Stomach smooth muscle (tissue), 2 donors: ENCODE data around the gene DUSP6.

ENCODE experiments used
- H3K27ac ChIP-seq: one replicate; pipeline ENCODE4 v1.7.0; 2013; ENCODE audit warnings: mild to moderate bottlenecking, low read length, inconsistent platforms
- H3K27me3 ChIP-seq, 2 donors: one replicate each; pipeline ENCODE4 v1.7.0; 2013; ENCODE audit warnings: low read length in 2 of 2; ENCODE audit not compliant: insufficient read depth in 2 of 2, control insufficient read depth in 1 of 2
- H3K36me3 ChIP-seq, 2 donors: one replicate each; pipeline ENCODE4 v1.7.0; 2013; ENCODE audit warnings: low read length in 2 of 2; ENCODE audit not compliant: control insufficient read depth in 2 of 2, insufficient read depth in 2 of 2
- H3K4me1 ChIP-seq: one replicate; pipeline ENCODE4 v1.7.0; 2013; ENCODE audit warnings: low read length; ENCODE audit not compliant: control insufficient read depth, insufficient read depth
- H3K4me3 ChIP-seq, 2 donors: one replicate each; pipeline ENCODE4 v1.7.0; 2013; ENCODE audit warnings: low read length in 2 of 2
- H3K9ac ChIP-seq, 2 donors: one replicate each; pipeline ENCODE4 v1.7.0; 2013; ENCODE audit warnings: low read length in 2 of 2, mild to moderate bottlenecking in 1 of 2
- H3K9me3 ChIP-seq, 2 donors: one replicate each; pipeline ENCODE4 v1.7.0; 2013; ENCODE audit warnings: low read length in 2 of 2; ENCODE audit not compliant: control insufficient read depth in 2 of 2
- donor health status: healthy.
- donor health status: Pancreatic carcinoma.

DUSP6 gene

GRCh38 chr12:89311703-89312293 lies 40.5 kb downstream of the DUSP6 start:
- H3K36me3 ChIP-seq: no peaks in the 10 kb centered on the region
- no peak overlapping the region for H3K9ac ChIP-seq
- no peak overlapping the region for H3K27ac ChIP-seq
- H3K9me3 ChIP-seq: no peaks in the 10 kb centered on the region
- peaks cover 3% of the 10 kb centered on the region for H3K4me1 ChIP-seq
- no peaks in the 10 kb centered on the region for H3K27me3 ChIP-seq
- no peak overlapping the region for H3K4me3 ChIP-seq

GRCh38 chr12:89309815-89310214 lies 42.5 kb downstream of the DUSP6 start:
- H3K4me3 ChIP-seq: no peak overlapping the region
- no peak overlapping the region for H3K9ac ChIP-seq
- peaks cover 3% of the 10 kb centered on the region for H3K4me1 ChIP-seq
- no peaks in the 10 kb centered on the region for H3K9me3 ChIP-seq
- no peaks in the 10 kb centered on the region for H3K36me3 ChIP-seq
- H3K27ac ChIP-seq: peak overlapping the region; percentile 37
- H3K27me3 ChIP-seq: no peaks in the 10 kb centered on the region

- Histone ChIP-seq H3K4me1 (peaks cover 3% of the 10 kb centered on the region), H3K36me3 (no peaks in the 10 kb centered on the region), H3K9ac (no peak overlapping the region), H3K27ac (peak overlapping the region; percentile 37), H3K4me3 (no peak overlapping the region), H3K27me3 (no peaks in the 10 kb centered on the region), H3K9me3 (no peaks in the 10 kb centered on the region)
Observed at GRCh38 chr12:89309440-89309802, 42.9 kb downstream of the DUSP6 start.

GRCh38 chr12:89307474-89308253 lies 44.6 kb downstream of the DUSP6 start:
- H3K4me3 ChIP-seq: no peak overlapping the region
- H3K27me3 ChIP-seq: no peaks in the 10 kb centered on the region
- H3K4me1 ChIP-seq: peaks cover 3% of the 10 kb centered on the region
- H3K9ac ChIP-seq: no peak overlapping the region
- H3K9me3 ChIP-seq: no peaks in the 10 kb centered on the region
- H3K27ac ChIP-seq: no peak overlapping the region
- no peaks in the 10 kb centered on the region for H3K36me3 ChIP-seq

- H3K9me3 ChIP-seq: no peaks in the 10 kb centered on the region
- no peaks in the 10 kb centered on the region for H3K27me3 ChIP-seq
- H3K4me1 ChIP-seq: peaks cover 3% of the 10 kb centered on the region
- H3K4me3 ChIP-seq: no peak overlapping the region
- H3K9ac ChIP-seq: no peak overlapping the region
- H3K36me3 ChIP-seq: no peaks in the 10 kb centered on the region
- no peak overlapping the region for H3K27ac ChIP-seq
Observed at GRCh38 chr12:89306827-89307473, 45.4 kb downstream of the DUSP6 start.

GRCh38 chr12:89305373-89305772 lies 46.9 kb downstream of the DUSP6 start:
- no peak overlapping the region for H3K27ac ChIP-seq
- H3K9me3 ChIP-seq: no peaks in the 10 kb centered on the region
- H3K9ac ChIP-seq: no peak overlapping the region
- H3K36me3 ChIP-seq: no peaks in the 10 kb centered on the region
- no peaks in the 10 kb centered on the region for H3K27me3 ChIP-seq
- no peak overlapping the region for H3K4me3 ChIP-seq
- peaks cover 3% of the 10 kb centered on the region for H3K4me1 ChIP-seq

GRCh38 chr12:89299931-89300330 lies 52.4 kb downstream of the DUSP6 start:
- no peaks in the 10 kb centered on the region for H3K4me1 ChIP-seq
- H3K36me3 ChIP-seq: no peaks in the 10 kb centered on the region
- no peaks in the 10 kb centered on the region for H3K27me3 ChIP-seq
- no peak overlapping the region for H3K27ac ChIP-seq
- H3K9ac ChIP-seq: no peak overlapping the region
- H3K9me3 ChIP-seq: no peaks in the 10 kb centered on the region
- H3K4me3 ChIP-seq: no peak overlapping the region

- Histone ChIP-seq H3K36me3 (no peaks in the 10 kb centered on the region), H3K4me1 (no peaks in the 10 kb centered on the region), H3K27me3 (no peaks in the 10 kb centered on the region)
Observed at GRCh38 chr12:89299417-89299816, 52.9 kb downstream of the DUSP6 start.

More at GRCh38 chr12:89299417-89299816, 52.9 kb downstream of the DUSP6 start:
- Histone ChIP-seq H3K4me3 (no peak overlapping the region), H3K9me3 (no peaks in the 10 kb centered on the region), H3K9ac (no peak overlapping the region), H3K27ac (no peak overlapping the region)
